ENCODE results near the gene EID2B.

GRCh38 chr19:39518458-39518857 is 14.2 kb downstream of the EID2B start:
- TF ChIP-seq POLR2AphosphoS5 (IDR thresholded peaks at IDR 0.05; ENCODE audit: low read depth, low read length): no peak
- no peak for TF ChIP-seq POLR2A (IDR thresholded peaks at IDR 0.05; ENCODE audit: low read depth, low read length)
- no peak for TF ChIP-seq TAF1 (IDR thresholded peaks at IDR 0.05; ENCODE audit: low read depth, low read length)
- no peak for TF ChIP-seq SPI1 (IDR thresholded peaks at IDR 0.05; ENCODE audit: low read depth, low read length)
